Hematopoietic multipotent progenitor cell treated with erythropoietin and hydrocortisone succinate and interleukin-3 and kit ligand, for 17 days (in vitro differentiated cells): ENCODE data around the gene ULK4.
"Not testable (repeated sequence)": the region's sequence is repeated elsewhere in the genome, so short reads cannot be mapped to it uniquely, and the experiment has no call there.

Source experiments
- DNase-seq: peaks from one replicate; pipeline ENCODE4 v3.0.0-alpha.2; 2015; ENCODE audit warnings: low spot score

Gene ULK4

GRCh38 chr3:41867533-41867932 lies 94.4 kb downstream of the ULK4 start:
- no peak for DNase-seq

DNA sequence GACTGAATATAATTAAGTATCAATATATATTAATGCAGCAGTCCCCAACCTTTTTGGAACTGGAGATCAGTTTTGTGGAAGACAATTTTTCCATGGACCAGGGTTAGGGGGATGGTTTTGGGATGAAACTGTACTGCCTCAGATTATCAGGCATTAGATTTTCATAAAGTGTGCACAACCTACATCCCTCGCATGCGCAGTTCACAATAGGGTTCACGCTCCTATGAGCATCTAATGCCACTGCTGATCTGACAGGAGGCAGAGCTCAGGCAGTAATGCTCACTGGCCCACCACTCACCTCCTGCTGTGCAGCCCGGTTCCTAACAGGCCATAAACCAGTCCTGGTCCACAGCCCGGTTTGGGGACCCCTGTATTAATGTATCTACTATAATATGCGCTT lies 95.6 kb downstream of the ULK4 start:
- no peak for DNase-seq

- DNase-seq, result no peak
Observed at GRCh38 chr3:41863024-41863423, 98.9 kb downstream of the ULK4 start.

DNA sequence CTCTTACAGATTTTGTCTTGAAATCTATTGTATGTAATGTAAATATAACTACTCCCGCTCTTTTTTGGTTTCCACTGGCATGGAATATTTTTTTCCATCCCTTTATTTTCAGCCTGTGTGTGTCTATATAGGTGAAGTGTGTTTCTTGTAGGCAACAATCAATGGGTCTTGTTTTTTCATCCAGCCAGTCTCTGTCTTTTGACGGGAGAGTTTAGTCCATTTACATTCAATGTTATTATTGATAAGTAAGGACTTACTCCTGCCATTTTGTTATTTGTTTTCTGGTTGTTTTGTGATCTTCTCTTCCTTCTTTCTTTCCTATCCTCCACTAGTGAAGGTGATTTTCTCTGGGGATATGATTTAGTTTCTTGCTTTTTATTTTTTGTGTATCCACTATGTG lies 101.4 kb downstream of the ULK4 start:
- DNase-seq, result not testable (repeated sequence)

DNA sequence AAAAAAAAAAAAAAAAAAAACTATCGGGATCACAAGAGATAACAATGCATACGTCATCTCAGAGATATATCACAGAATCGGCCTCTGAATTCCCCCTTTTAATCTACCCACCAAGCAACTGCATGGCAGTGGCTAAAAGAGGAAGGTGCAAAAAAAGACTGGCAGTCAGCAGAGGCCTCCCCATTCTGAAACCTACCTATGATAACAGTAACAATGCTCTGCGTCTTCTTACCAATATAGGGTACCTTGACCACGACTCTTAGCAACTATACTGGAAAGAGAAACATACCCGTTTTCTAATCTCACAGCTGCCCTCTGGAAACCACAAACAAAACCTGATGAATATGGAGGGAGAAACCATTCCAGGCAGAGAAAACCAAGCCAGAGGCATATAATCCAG lies 106.9 kb downstream of the ULK4 start:
- DNase-seq, result no peak

DNA sequence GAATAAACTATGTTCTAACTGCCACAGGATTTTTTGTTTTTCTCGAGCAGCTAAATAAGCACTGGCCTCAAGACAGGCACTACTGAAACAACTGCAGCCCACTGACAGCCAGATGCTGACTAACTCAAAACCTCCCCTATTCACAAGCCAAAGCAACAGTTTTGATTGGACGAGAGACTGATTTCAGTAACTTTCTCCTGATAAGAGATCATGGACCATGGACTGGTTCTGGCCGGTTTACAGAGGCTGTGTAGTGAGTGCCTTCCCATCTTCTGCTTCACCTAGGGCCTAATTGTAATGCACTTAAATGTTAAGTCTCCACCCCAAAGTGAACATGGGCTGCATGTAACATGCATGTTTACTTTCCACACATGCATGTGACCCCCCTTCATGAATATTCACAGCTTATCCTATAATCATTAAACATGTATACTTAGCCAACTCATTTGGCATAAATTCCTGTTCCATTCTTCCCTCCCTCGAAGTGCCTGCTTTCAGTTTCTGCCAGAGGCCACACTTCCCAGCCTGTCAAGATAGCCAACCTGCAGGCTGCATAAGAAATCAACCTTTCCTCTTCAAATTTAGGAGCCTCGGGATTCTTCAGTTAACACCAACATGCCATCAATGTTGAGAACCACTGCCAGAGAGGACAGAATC lies 108.2 kb downstream of the ULK4 start:
- DNase-seq, result no peak

DNA sequence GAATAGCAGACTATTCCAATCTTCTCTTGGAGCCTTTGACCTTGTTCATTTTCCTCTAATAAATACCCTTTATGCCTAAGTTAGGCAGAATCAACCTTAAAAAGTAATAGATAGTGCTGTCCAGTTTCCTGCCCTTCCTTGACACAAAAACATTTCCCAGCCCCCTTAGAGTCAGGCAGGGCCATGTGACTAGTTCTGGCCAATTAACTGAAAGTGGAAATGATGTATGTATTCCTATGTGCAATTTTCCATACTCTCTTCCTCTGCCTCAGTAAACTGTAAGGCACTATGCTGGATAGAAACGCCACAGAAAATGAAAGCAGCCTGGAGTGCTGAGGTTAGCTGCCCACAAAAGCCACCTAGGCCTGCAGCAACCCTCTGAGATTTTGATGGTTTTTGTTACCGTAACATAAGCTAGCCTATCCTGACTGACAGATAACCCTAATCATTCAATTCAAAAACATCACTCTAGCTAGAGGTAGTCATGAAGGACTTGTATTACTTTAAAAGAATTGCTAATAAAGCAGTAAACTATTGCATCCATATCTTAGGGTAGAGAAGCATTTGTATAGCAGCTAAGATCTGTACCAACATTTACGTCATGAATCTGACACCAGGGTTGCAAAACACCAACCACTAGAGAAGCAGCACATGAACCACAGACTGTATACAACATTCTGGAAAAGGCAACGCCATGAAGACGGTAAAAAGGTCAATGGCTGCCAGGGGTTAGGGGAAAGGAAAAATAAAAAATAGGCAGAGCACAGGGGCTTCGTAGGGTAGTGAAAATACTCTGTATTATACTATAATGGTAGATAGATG lies 112.9 kb downstream of the ULK4 start:
- no peak for DNase-seq

DNA sequence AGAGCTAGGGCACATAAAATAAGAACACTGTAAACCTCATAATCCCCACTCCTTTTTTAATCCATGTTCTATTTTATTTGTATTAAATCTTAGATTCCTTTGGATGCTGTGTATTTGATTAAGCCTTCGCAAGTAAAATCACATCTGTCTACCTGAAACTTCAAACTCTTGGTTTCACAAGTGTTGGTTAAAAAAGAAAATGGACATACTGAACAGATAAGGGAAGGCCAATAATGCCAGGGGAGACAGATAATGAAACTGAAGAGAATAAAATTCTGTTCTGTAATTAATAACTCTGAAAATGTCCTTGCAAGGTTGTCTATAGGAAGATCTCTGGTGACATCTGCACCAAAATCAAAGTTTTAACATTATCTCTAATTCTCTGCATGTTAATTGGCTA lies 114.2 kb downstream of the ULK4 start:
- no peak for DNase-seq

GRCh38 chr3:41846850-41847249 lies 115.1 kb downstream of the ULK4 start:
- no peak for DNase-seq

DNA sequence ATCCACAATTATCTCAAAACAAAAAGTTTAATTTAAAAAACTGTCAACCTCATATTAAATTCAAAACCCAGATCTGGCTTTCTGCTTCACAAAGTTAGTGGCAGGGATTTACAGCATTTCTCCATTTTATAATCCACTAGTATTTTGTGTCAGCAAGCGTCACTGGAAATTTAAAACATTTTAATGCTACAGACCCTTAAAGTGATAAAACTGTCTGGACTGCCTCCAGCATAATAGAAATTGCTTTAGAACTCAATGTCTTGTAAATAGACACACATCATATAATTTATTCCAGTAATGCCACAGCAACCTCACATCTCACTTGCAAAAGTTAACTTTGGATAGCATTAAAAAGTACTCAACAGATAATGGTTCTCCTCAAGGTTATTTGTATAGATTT lies 116.1 kb downstream of the ULK4 start:
- DNase-seq, result no peak

GRCh38 chr3:41844256-41844655 lies 117.6 kb downstream of the ULK4 start:
- not testable (repeated sequence) for DNase-seq

DNA sequence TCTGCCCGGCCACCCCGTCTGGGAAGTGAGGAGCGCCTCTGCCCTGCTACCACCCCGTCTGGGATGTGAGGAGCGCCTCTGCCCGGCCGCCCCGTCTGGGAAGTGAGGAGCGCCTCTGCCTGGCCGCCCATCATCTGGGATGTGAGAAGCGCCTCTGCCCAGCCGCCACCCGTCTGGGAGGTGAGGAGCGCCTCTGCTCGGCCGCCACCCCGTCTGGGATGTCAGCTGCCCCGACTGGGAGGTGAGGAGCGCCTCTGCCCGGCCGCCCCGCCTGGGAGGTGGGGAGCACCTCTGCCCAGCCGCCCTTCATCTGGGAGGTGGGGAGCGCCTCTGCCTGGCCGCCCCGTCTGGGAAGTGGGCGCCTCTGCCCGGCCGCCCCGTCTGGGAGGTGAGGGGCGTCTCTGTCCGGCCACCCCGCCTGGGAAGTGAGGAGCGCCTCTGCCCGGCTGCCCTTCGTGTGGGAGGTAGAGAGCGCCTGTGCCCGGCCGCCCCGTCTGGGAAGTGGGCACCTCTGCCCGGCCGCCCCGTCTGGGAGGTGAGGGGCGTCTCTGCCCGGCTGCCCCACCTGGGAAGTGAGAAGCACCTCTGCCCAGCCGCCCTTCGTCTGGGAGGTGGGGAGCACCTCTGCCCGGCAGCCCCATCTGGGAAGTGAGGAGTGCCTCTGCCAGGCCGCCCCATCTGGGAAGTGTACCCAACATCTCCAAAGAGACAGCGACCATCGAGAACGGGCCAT lies 120.8 kb downstream of the ULK4 start:
- DNase-seq, result not testable (repeated sequence)

GRCh38 chr3:41836360-41837134 lies 125.4 kb downstream of the ULK4 start:
- no peak for DNase-seq

DNA sequence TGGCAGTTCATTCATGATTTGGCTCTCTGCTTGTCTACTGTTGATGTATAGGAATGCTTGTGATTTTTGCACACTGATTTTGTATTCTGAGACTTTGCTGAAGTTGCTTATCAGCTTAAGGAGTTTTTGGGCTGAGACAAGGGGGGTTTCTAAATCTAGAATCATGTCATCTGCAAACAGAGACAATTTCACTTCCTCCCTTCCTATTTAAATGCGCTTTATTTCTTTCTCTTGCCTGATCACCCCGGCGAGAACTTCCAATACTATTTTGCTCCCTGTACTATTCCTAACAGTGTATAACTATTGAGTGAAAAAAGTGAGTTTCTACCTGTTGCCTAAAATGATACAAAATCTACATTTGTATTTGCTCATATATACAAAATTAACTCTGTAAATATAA lies 128.3 kb downstream of the ULK4 start:
- no peak for DNase-seq

DNA sequence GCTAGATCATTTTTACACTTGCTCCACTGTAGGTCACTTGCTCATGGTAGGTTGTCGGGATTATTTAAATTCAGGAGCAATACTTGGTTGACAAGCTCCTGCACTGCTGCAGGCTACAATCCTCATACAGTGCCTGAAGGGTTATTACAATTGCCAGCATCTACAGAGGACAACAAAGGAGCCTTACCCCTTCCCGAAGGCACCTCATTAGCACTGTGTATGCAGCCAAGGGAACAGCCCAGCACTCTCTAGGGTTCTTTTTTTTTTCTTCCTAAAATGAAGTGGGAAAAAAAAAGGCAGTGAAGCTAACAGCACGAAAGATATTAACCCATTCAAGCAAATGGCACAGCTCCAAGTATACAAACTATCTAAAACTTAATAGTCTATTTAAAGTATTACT lies 142.7 kb downstream of the ULK4 start:
- no peak for DNase-seq

GRCh38 chr3:41808618-41809017 lies 153.3 kb downstream of the ULK4 start:
- DNase-seq, result no peak

DNA sequence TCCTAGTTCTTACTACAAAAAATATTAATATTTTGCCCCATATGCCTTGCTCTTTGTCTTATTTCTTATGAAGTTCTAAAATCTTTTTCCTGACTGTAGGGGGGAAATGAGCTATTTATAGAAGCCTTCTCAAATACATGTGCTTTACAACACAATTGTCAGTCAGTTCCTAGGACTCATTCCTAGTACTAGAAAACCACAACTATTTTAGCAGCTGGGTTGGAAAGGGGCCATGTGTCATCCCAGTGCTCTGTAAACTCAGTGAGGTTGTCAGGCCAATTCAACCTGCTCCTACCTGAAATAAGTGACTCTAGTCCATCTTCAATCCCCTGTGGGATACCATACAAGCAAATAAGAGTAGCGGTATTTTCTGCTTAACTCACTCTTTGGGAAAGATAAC lies 153.8 kb downstream of the ULK4 start:
- no peak for DNase-seq

- no peak for DNase-seq
Observed at GRCh38 chr3:41794748-41795589, 166.9 kb downstream of the ULK4 start.

GRCh38 chr3:41792806-41793205 lies 169.1 kb downstream of the ULK4 start:
- no peak for DNase-seq

DNA sequence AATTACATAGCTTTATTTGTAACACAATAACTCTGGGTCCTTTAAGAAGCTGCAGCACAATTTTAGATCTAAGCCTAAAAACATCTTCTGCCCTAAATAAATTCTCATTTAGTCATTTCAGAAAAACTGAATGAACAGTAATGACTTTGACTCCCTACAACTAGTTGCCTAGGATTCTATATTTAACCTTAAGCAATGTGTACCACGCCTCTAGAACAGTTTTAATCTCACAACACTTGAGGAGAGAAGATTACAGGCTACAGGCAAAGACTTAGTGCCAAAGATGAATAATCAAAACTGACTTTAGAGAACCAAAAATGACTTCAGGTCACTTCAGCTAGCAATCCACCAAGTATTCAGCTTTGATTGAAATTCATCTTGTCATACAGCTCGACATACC lies 192.8 kb downstream of the ULK4 start:
- no peak for DNase-seq

DNA sequence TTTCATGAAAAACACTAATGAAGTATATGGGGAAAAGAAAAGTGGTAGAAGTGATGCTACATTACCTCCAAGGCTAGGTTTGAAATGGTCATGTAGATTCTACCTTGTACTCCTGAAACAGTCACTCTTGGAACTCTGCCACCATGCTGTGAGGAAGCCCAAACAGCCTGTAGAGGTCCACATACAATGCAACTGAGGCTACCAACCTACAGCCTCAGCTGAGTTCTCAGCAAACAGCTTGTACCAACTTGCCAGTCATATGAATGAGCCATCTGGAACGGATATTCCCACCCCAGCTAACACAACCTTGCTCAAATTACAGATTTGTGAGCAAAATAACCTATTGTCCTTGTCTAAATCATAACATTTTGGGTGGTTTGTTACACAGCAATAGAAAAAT lies 193.5 kb downstream of the ULK4 start:
- no peak for DNase-seq
